Measurements from ENCODE around the gene GFM1. TPM values are rescaled to one million over a fixed set of nuclear protein-coding genes. Genes with fewer than 3 reads are reported as not detected.
A peak's percentile ranks its signal among the peaks of the same experiment; 100 is the strongest.

The GFM1 gene
- total RNA-seq, 4 donors from 2014 or later = 29.4 to 48.5 (median 45.5) TPM

DNA sequence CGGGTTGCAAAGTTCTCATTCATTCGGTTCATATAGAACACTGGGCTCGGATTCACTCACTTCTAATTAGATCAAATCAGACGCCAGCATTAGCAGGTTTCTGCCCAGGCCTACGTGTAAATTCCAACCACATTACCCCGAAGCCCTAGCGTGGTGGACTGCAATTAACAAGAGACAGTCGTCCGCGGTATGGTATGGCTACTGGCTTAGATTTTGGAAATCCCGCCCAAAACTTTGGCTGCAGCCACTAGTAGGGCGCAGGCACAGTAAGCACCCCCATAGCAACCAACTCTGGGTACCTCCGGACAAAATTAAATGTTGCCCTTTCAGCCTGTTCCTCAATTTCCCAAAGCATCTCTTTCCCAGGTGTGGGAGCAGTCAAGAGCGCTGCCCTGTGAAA is 87.2 kb downstream of the GFM1 start:
- H3K4me3 ChIP-seq = peak overlapping the region; percentile 51 to 72 (median 64)
- H3K27ac ChIP-seq = peak overlapping the region in 3 of 4 donors; percentile 69 to 85 (median 72)
- H3K9me3 ChIP-seq = peaks cover 0 to 11% (median 0%) of the 10 kb centered on the region in 4 donors
- H3K36me3 ChIP-seq = peaks cover 0 to 28% (median 0%) of the 10 kb centered on the region in 3 donors
- no peak for TF ChIP-seq POLR2A (IDR thresholded peaks at IDR 0.05)
- TF ChIP-seq EP300 (IDR thresholded peaks at IDR 0.05) = no peak
- TF ChIP-seq, protein P1, sequence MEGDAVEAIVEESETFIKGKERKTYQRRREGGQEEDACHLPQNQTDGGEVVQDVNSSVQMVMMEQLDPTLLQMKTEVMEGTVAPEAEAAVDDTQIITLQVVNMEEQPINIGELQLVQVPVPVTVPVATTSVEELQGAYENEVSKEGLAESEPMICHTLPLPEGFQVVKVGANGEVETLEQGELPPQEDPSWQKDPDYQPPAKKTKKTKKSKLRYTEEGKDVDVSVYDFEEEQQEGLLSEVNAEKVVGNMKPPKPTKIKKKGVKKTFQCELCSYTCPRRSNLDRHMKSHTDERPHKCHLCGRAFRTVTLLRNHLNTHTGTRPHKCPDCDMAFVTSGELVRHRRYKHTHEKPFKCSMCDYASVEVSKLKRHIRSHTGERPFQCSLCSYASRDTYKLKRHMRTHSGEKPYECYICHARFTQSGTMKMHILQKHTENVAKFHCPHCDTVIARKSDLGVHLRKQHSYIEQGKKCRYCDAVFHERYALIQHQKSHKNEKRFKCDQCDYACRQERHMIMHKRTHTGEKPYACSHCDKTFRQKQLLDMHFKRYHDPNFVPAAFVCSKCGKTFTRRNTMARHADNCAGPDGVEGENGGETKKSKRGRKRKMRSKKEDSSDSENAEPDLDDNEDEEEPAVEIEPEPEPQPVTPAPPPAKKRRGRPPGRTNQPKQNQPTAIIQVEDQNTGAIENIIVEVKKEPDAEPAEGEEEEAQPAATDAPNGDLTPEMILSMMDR (IDR thresholded peaks at IDR 0.05) = no peak
- H3K4me1 ChIP-seq = peaks cover 0 to 46% (median 18%) of the 10 kb centered on the region in 4 donors
- H3K27me3 ChIP-seq = no peaks in the 10 kb centered on the region
- no peak for DNase-seq (ENCODE audit: low spot score in 2 of 2)
- WGBS, 2 donors = 46 to 47% methylated on average over 13 to 14 of the region's 14 CpGs

DNA sequence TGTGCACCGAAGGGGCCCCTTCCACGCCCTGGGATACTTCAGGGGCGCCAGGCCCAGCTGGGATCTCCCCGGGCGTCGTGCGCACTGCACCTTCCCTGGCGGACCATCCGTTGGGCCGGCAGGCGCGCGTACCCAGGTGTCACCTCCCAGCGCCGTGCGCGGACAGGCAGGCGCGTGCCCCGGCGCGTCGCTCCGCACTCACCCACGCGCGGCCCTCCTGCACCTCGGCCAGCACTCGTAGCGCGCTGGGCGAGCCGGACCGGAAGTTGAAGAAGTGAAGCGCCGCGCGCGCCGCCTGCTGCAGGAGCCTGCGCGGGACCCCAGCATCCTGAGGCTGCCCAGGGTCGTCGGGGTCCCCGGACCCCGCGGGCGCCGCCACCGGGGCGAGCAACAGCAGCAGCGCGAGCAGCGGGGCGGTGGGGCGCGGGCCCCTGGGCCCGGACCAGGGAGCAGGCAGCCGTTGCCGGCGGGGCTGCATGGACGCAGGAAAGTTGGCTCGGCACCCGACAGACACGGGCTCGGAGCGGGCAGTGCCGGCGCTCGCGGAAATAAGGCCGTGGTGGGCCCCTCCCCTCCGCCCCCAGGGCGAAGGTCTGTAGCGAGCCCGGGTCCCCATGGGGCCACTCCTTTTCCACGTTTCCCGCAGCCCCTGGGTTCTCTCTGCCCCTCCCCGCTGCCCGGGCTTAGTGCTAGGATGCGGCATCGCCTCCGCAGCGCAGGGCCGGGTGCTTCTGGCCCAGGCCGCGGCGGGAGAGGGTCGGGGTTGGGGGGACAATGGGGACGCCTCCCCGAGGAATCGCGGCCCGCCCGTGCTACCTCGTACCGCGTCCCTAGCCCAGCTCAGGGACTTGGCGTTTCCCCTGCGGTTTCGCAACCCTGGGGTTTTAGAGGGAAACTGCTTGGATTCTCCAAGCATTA is 87.9 kb downstream of the GFM1 start, which contains the start of gene RARRES1:
RARRES1 (minus strand) TSS at position 520 of the 918 bp plus-strand sequence; CDS start at position 478, 42 bp downstream.
- no peaks in the 10 kb centered on the region for H3K27me3 ChIP-seq
- H3K36me3 ChIP-seq = peaks cover 0 to 35% (median 0%) of the 10 kb centered on the region in 3 donors
- 3 to 7% methylated on average over 22 to 36 of the region's 101 CpGs for WGBS, 2 donors
- H3K4me1 ChIP-seq = peaks cover 0 to 39% (median 16%) of the 10 kb centered on the region in 4 donors
- peaks cover 0 to 11% (median 0%) of the 10 kb centered on the region in 4 donors for H3K9me3 ChIP-seq
- H3K4me3 ChIP-seq = peak within 1 kb of the TSS; percentile 51 to 72 (median 64)
- TF ChIP-seq EP300 (IDR thresholded peaks at IDR 0.05) = no peak
- TF ChIP-seq, protein P1 (IDR thresholded peaks at IDR 0.05) = peak in 2 of 5 experiments; percentile 6 to 12
- no peak for TF ChIP-seq POLR2A (IDR thresholded peaks at IDR 0.05)
- H3K27ac ChIP-seq = peak within 1 kb of the TSS in 3 of 4 donors; percentile 69 to 85 (median 72)
- peak; percentile 46 to 52 for DNase-seq (ENCODE audit: low spot score in 2 of 2)

DNA sequence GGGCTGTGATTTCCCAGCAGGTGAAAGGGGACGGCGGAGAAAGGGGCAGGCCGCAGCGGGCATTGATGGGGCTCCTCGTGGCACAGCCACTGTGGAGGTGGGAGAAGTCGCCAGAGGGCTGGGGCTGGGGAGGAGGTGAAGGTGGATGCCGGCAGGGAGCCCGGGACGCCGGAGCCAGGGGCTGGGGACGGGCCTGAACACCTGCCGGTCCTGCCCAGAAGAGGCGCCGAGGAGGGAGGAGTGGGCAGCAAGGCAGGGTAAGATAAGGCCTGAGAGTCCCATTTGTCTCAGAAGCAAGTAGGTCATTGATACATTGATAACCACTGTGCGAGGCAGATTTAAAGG is 88.5 kb downstream of the GFM1 start:
- Histone ChIP-seq H3K9me3 (peaks cover 0 to 11% (median 0%) of the 10 kb centered on the region in 4 donors), H3K4me3 (peak overlapping the region; percentile 51 to 72 (median 64)), H3K4me1 (peaks cover 0 to 33% (median 10%) of the 10 kb centered on the region in 4 donors), H3K36me3 (peaks cover 0 to 39% (median 0%) of the 10 kb centered on the region in 3 donors), H3K27ac (peak overlapping the region in 3 of 4 donors; percentile 69 to 85 (median 72)), H3K27me3 (no peaks in the 10 kb centered on the region)
- TF ChIP-seq, protein P1 (IDR thresholded peaks at IDR 0.05) = no peak
- TF ChIP-seq POLR2A (IDR thresholded peaks at IDR 0.05) (no peak), EP300 (IDR thresholded peaks at IDR 0.05) (no peak)
- DNase-seq (ENCODE audit: low spot score in 2 of 2) = no peak
- 70 to 78% methylated on average over 15 of the region's 15 CpGs for WGBS, 2 donors

DNA sequence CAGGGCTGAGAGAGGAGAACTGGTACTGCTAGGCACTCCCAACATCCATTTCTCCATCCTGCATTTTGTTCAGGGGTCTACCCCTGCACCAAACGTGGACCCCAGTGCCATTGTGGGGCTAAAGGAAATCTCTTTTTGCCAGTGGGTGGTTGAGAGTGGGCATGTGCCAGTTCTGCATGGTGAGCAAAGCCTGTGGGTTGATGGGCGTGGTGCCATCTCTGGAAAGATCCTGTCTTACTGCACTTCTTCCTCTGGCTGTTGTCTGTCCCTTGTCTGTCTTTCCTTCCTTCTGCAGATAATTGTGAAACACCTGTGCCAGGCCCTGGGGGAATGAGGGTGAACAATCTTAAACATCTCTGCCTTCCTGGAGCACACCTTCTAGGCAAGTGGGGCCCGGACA is 89.3 kb downstream of the GFM1 start:
- TF ChIP-seq, protein P1 (IDR thresholded peaks at IDR 0.05) = no peak
- TF ChIP-seq EP300 (IDR thresholded peaks at IDR 0.05) (no peak), POLR2A (IDR thresholded peaks at IDR 0.05) (no peak)
- Histone ChIP-seq H3K27ac (peak overlapping the region in 1 of 4 donors; percentile 69), H3K4me3 (no peak overlapping the region), H3K36me3 (peaks cover 0 to 47% (median 0%) of the 10 kb centered on the region in 3 donors), H3K9me3 (peaks cover 0 to 11% (median 0%) of the 10 kb centered on the region in 4 donors), H3K4me1 (peaks cover 0 to 25% (median 7%) of the 10 kb centered on the region in 4 donors), H3K27me3 (no peaks in the 10 kb centered on the region)
- DNase-seq (ENCODE audit: low spot score in 2 of 2) = no peak
- WGBS, 2 donors = 80 to 83% methylated on average over 3 of the region's 3 CpGs

Measured in tibial nerve (tissue), 4 donors.